ENCODE measurements around the gene CCR9.

CCR9 gene

GRCh38 chr3:45881078-45882022 lies 5.0 kb upstream of the CCR9 start:
- no peak for TF ChIP-seq CTCF (IDR thresholded peaks at IDR 0.05; ENCODE audit: control insufficient read depth, insufficient read depth, low read depth, low read length, missing control alignments)
- H3K4me3 ChIP-seq (ENCODE audit: control insufficient read depth, low read depth, low read length): no peak overlapping the region
- no peak for DNase-seq (ENCODE audit: low read depth)

GRCh38 chr3:45884368-45885201 lies 1.8 kb upstream of the CCR9 start:
- no peak for DNase-seq (ENCODE audit: low read depth)
- H3K4me3 ChIP-seq (ENCODE audit: control insufficient read depth, low read depth, low read length): no peak overlapping the region
- TF ChIP-seq CTCF (IDR thresholded peaks at IDR 0.05; ENCODE audit: control insufficient read depth, insufficient read depth, low read depth, low read length, missing control alignments): no peak

- H3K4me3 ChIP-seq (ENCODE audit: control insufficient read depth, low read depth, low read length): no peak overlapping the region
- DNase-seq (ENCODE audit: low read depth): no peak
- no peak for TF ChIP-seq CTCF (IDR thresholded peaks at IDR 0.05; ENCODE audit: control insufficient read depth, insufficient read depth, low read depth, low read length, missing control alignments)
Observed at GRCh38 chr3:45887285-45887684, 942 bp downstream of the CCR9 start.

GRCh38 chr3:45887759-45888511 lies 1.6 kb downstream of the CCR9 start:
- no peak overlapping the region for H3K4me3 ChIP-seq (ENCODE audit: control insufficient read depth, low read depth, low read length)
- TF ChIP-seq CTCF (IDR thresholded peaks at IDR 0.05; ENCODE audit: control insufficient read depth, insufficient read depth, low read depth, low read length, missing control alignments): no peak
- DNase-seq (ENCODE audit: low read depth): no peak

GRCh38 chr3:45889337-45889736 lies 3.0 kb downstream of the CCR9 start:
- no peak for TF ChIP-seq CTCF (IDR thresholded peaks at IDR 0.05; ENCODE audit: control insufficient read depth, insufficient read depth, low read depth, low read length, missing control alignments)
- no peak overlapping the region for H3K4me3 ChIP-seq (ENCODE audit: control insufficient read depth, low read depth, low read length)
- no peak for DNase-seq (ENCODE audit: low read depth)

- no peak overlapping the region for H3K4me3 ChIP-seq (ENCODE audit: control insufficient read depth, low read depth, low read length)
- TF ChIP-seq CTCF (IDR thresholded peaks at IDR 0.05; ENCODE audit: control insufficient read depth, insufficient read depth, low read depth, low read length, missing control alignments): no peak
- DNase-seq (ENCODE audit: low read depth): no peak
Observed at GRCh38 chr3:45890405-45890804, 4.1 kb downstream of the CCR9 start.
